GM20000 (cell line): ENCODE measurements around the gene WIPF2.
"Not testable (repeated sequence)": the region's sequence is repeated elsewhere in the genome, so short reads cannot be mapped to it uniquely, and the experiment has no call there.

Experiments used
- DNase-seq: peaks from one replicate; pipeline ENCODE4 v3.0.0; 2012; ENCODE audit warnings: low spot score
- TF ChIP-seq, protein P1 (sequence below): IDR thresholded peaks from 2 replicates; pipeline ENCODE4 v1.5.1; 2012; ENCODE audit warnings: mild to moderate bottlenecking, control low read depth; ENCODE audit errors: extremely low read depth, missing control alignments

WIPF2 gene

DNA sequence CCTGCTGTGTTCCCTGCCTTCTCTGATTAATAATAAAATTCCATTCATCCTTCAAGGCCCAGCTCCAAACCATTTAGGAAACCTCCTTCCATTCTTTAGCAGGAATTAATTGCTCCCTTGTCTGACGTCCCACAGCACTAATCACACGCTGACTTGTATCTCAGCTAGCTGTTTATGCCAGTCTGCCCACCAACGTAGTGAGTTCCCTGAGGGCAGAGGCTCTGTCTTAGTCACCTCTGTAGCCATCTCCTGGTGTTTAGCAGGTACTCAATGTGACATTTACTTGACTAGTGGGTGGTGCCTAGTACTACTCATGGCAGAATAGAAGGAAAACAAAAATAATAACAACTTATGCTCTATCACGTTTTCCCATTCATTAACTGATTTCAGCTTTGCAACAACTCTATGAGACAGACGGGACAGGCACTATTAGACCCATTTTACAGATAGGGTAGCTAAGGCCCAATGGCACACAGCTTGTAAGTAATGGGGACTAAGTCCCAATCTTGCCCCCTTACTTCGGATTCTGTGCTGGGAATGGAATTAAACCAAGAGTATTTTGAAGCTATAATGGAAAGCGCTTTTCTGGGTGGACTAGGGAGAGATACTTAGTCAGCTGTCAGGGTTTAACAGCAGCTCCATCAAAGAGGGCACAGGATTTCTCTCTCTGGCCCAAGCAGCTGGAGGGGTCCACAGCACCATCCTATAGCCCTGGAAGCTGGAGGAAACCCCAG lies 931 bp upstream of the WIPF2 start:
- TF ChIP-seq, protein P1, sequence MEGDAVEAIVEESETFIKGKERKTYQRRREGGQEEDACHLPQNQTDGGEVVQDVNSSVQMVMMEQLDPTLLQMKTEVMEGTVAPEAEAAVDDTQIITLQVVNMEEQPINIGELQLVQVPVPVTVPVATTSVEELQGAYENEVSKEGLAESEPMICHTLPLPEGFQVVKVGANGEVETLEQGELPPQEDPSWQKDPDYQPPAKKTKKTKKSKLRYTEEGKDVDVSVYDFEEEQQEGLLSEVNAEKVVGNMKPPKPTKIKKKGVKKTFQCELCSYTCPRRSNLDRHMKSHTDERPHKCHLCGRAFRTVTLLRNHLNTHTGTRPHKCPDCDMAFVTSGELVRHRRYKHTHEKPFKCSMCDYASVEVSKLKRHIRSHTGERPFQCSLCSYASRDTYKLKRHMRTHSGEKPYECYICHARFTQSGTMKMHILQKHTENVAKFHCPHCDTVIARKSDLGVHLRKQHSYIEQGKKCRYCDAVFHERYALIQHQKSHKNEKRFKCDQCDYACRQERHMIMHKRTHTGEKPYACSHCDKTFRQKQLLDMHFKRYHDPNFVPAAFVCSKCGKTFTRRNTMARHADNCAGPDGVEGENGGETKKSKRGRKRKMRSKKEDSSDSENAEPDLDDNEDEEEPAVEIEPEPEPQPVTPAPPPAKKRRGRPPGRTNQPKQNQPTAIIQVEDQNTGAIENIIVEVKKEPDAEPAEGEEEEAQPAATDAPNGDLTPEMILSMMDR: no peak
- no peak for DNase-seq

DNA sequence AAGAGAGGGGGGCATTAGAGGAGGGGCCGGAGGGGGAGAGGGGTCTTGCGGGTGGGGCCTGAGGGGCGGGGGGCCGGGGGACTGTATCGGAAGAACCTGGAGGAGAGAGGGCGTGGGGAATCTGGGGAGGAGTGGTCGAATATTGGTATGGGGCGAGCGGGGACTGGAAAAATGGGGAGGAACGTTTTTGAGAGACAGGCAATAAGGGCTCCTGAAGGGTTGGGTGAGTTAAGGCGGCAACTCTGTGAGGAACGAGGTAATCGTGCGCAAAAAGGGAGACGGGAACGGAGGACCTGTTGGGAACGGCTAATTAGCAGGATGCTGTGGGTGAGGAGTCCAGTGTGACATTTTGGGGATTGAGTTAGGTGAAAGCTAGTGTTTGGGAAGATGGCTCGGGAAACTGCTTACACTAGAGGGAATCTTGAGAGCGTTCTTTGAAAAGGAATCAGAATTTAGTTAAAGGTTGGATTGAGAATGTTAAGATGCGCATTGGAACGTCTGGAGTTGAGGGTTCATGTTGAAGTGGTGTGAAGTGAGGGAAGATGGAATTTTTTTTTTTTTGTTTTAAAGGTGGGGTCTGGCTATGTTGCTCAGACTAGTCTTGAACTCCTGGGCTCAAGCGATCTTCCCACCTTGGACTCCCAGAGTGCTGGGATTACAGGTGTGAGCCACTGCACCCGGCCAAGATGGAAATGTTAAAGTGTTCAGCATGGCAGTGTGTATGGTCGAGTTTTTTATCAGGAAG lies 662 bp downstream of the WIPF2 start:
- TF ChIP-seq, protein P1: no peak
- DNase-seq: no peak

DNA sequence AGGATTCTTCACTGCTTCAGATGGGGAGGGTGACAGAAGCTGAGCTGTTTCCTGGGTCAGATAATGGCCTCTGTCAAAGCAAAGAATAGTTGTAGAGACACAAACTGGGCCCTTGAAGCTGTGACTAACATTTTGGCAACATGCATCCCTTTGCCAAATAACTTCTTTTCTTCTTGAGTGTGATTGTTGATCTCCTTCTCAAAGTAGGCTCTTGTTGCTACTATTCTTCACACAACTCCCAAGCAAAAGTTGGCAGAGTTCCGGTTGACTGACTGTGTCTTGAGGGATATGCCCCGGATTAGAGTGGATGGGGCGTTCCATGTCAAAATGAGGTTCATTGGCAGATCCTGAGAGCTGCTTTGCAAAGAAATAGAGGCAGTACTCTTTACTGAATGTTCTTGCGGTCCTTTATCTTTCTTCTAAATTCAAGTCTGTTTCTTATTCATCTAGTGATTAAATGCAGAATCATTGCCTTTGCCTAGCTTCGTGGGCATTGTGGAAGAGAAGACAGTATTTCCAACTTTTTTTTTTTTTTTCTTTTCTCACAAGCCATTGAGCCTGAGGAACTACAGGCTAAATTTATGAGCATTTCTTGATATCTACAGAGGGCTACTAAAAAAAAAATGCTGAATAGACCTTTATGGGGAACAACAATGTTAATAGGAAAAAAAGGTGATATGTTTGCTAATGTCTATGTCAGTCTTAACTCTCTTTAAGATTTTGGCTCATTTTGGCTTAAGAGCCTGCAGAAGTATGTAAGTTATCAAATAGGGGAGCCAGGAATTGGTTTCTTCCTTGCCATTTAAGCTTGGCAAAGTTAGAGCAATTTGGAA lies 5.8 kb downstream of the WIPF2 start:
- no peak for DNase-seq
- TF ChIP-seq, protein P1: no peak

DNA sequence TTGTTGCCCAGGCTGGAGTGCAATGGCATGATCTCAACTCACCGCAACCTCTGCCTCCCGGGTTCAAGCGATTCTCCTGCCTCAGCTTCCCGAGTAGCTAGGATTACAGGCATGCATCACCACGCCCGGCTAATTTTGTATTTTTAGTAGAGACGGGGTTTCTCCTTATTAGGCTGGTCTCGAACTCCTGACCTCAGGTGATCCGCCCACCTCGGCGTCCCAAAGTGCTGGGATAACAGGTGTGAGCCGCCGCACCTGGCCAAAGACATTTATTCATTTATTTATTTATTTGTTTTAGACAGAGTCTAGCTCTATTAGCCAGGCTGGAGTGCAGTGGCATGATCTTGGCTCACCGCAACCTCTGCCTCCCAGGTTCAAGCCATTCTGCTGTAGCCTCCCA lies 10.0 kb downstream of the WIPF2 start:
- DNase-seq: not testable (repeated sequence)

DNA sequence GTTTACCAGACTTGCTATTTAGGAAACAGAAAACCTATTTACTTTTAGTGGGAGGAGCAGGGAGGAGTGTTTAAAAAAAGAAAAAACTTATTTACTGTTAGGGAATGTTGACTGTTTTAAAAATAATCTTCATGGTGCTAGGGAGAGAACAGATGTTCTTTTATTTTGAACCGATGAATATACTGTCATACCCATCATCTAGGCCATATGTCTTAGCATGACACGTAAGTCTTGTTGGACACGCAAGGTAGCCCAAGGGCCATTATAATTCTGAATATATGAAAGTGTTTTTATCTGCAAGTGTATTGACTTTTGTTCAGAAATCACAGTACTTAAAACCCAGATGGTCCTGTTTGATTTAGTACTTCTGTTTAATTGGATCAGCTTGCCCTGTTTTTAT lies 11.6 kb downstream of the WIPF2 start:
- no peak for DNase-seq
- TF ChIP-seq, protein P1: no peak

DNA sequence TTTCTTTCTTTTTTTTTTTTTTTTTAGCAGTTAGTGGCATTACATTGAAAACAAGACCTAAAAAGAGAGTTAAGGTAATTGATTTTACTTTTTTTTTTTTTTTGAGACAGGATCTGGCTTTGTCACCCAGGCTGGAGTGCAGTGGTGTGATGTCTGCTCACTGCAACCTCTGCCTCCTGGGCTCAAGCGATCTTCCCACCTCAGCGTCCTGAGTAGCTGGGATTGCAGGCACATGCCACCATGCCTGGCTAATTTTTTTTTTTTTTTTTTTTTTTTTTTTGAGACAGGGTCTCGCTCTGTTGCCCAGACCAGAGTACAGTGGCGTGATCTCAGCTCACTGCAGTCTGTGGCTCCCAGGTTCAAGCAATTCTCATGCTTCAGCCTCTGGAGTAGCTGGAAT lies 12.8 kb downstream of the WIPF2 start:
- DNase-seq: not testable (repeated sequence)

DNA sequence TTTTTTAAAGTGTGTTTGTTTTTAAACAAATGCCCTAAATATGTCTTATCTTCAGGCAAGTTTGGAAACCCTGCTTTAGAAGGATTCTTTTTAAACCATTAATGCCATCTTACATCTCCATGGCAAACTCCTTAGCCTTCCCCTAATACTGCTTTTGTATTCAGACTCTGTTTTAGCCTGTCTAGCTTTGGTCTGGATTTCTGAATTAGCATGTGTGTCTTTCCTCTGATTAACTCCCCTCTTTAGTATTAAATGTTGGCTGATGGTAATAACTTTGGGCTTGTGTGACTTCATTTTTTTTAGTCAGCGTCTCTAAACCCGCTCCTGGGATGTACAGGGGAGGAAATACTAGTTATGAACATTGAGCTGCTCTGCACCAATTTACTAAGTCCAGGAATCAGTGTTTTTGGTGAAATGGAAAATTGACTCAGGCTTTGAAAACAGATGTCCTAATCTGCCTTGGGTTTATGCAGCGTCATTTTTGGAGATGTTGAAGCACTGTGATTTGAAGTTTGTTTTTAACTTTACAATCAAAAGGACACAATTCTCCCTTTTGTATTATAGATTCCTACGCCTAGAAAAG lies 22.2 kb downstream of the WIPF2 start:
- DNase-seq: no peak
- TF ChIP-seq, protein P1: no peak

DNA sequence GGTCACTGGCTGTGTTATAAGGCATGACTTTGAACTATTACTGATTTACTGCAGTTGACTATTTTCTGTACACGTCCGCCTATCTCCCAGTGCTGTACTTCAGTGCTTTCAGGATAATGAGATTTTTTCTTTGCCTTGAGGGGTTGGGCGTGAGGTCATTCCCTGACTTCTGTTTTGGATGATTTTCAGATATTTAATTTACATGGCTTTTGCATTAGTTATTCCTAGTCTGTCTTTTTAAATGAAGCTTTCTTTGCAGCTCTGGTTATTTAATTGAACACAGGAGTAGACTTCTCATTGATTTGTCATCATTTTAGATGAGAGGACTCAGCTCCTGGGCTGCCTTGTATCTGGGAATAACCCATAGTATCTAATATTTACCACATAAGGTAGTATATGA lies 23.7 kb downstream of the WIPF2 start:
- DNase-seq: no peak

More for the DNA sequence above, 23.7 kb downstream of the WIPF2 start:
- TF ChIP-seq, protein P1: no peak
